ENCODE data around the gene CCDC57.

GRCh38 chr17:82101301-82101715 is 111.3 kb downstream of the CCDC57 start:
- TF ChIP-seq POLR2A (IDR thresholded peaks at IDR 0.05; ENCODE audit: low read depth, low read length), result no peak
- no peak for TF ChIP-seq CTCF (conservative IDR thresholded peaks at IDR 0.05; ENCODE audit: low read depth, low read length)
- TF ChIP-seq RCOR1 (IDR thresholded peaks at IDR 0.05; ENCODE audit: insufficient replicate concordance, low read length), result no peak
- no peak for TF ChIP-seq RAD21 (IDR thresholded peaks at IDR 0.05; ENCODE audit: low read length)
- TF ChIP-seq NFE2L2 (IDR thresholded peaks at IDR 0.05; ENCODE audit: low read depth, low read length), result no peak
- no peak for TF ChIP-seq ELK1 (IDR thresholded peaks at IDR 0.05; ENCODE audit: borderline replicate concordance, low read depth, low read length)

All from IMR-90 (cell line).